GM18511 (cell line): ENCODE results near the gene KLK8.

Experiments used
- ATAC-seq: cut with Tn5 transposase; IDR thresholded peaks from one replicate; pipeline ENCODE4 v1.9.1; 2021; ENCODE audit warnings: mild to moderate bottlenecking, moderate library complexity; ENCODE audit not compliant: unreplicated experiment

Gene KLK8, protein sequence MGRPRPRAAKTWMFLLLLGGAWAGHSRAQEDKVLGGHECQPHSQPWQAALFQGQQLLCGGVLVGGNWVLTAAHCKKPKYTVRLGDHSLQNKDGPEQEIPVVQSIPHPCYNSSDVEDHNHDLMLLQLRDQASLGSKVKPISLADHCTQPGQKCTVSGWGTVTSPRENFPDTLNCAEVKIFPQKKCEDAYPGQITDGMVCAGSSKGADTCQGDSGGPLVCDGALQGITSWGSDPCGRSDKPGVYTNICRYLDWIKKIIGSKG

DNA sequence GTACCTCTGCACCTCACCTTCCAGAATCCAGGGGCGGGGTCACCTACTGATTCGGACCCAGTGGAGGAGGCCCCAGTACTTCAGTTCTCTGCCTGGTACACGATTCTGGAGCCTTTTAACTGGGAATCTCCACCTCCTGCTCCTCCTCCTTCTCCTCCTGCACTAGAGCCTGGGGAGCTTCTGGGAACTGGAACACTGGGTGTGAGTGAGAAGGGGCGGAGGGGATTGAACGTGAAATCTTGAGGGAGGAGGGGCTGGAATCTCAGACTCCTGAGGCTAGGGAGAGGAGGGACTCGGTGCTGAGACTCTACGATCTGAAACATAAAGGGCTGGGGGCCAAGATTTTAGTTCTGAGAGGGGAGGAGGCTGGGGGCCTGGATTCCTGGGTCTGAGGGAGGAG is at the start of gene KLK8:
Gene KLK8 (minus strand): TSS at position 90 of the 400 bp plus-strand sequence. CDS start 437 bp downstream, outside the sequence.
- no peak for ATAC-seq

DNA sequence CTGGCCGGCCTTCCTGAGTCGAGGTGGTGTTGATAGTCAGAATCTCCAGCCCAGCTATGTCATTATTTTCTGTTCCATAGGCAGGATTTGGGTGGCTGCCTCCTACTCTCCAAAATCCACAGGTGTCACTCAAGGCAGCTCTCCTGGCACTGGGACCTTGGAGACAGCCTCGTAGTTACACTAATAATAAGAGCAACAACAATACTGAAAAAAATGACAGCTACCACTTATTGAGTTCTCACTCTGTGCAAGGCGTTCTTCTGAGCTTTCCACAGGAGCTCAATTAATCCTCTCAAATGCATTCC is 45.6 kb upstream of the KLK8 start:
- no peak for ATAC-seq

DNA sequence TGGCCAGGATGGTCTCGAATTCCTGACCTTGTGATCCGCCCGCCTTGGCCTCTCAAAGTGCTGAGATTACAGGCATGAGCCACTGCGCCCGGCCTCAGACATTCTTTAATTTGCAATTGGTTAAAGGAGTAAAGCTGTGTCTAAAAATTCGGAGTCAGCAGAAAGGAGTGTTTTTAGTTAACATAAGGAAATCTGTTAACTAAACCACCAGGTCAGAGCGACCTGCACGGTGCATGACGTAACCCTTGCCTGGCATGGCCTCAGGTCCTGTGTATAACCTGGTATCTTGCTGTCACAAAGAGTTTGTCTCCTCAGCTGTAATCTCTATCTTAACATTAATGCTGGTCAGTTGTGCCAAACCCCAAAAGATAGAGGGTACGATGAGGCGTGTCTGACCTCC is 42.9 kb upstream of the KLK8 start:
- ATAC-seq, result no peak

DNA sequence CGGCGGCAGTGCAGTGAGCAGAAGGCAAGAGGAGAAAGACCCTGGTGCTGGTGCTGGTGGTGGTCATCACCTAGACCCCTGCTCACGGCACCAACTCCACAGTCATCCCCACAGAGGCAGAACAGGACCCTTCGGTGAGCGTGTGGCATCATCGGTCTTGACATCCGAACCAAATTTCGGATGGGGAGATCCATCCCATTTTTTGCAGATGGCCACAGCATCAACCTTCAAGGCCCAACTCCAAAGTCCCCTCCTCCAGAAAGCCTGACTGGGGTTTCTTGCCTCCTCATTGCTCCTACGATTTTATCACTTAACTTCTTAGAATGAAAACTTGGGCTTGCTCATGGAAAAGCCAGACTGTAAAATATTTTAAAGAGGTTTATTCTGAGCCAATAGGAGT is 42.1 kb upstream of the KLK8 start:
- ATAC-seq, result no peak

DNA sequence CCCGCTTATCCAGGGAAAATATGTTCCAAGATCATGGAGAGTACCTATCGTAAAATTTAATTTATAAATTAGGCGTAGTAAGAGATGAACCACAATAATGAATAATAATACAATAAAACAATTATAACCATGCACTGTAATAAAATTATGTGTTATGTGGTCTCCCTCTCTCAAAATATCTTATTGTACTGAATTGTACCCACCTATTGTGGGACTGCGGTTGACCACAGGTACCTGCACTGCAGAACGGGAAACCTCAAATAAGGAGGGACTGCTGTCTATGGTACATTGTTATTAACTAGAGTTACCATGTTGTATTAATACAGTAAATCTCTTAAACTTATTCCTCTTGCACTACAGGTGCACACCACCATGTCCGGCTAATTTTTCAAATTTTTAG is 38.7 kb upstream of the KLK8 start:
- no peak for ATAC-seq

DNA sequence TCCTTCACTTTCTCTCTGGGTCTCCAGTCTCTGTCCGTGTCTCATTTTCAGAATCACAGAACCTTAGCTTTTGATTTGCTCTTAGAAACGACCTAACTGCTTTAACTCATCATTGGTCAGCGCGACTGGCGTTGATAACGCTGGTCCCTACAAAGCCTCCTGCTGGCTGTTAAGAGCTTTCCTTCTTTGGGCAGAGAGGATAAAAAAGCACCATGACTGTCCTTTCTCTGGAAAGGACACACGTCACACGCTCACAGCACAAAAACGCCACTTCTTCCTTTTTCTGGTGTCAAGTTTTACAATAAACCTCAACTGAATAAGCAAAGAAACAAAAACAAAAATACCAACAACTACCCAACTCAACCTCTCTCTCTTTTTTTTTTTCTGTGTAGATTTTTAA is 35.1 kb upstream of the KLK8 start:
- no peak for ATAC-seq

DNA sequence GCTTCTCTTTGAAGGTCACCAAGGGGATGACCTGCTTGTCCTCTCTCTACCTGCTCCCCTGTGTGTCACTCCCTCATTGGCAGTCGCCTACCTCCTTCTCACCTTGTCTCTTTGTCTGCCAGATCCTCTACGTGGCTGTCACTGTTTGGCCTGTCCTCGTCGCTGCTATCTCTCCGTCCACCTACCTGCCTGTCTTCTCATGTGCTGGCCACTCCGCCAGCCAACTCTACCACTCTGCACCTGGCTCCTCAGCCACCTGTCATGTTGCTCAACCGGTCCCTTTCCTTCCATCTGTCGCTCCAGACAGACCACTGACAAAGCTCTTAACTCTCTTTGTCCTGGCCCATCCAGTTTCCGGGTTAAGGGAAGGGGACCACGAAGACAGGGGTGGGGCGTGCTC is 33.3 kb upstream of the KLK8 start, which contains the start of gene KLK12:
Gene KLK12 (minus strand): TSS at position 299 of the 400 bp plus-strand sequence. CDS start 381 bp downstream, outside the sequence.
- no peak for ATAC-seq

DNA sequence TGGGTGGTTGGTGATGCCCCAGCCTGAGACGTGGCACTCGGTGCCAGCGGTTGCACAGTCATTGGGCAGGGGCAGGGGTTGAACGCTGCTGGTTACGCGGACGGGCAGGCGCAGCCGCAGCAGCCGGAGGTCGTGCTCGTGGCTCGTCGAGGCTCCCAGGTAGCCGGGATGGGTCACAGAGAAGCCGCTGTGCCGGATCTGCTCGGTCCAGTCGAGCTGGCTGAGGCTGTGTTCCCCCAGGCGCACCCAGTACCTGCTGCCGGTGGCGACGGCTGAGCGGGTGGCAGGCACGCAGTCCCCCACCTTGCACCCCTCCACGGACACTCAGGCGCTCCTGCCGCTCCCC is 30.4 kb upstream of the KLK8 start:
- no peak for ATAC-seq

DNA sequence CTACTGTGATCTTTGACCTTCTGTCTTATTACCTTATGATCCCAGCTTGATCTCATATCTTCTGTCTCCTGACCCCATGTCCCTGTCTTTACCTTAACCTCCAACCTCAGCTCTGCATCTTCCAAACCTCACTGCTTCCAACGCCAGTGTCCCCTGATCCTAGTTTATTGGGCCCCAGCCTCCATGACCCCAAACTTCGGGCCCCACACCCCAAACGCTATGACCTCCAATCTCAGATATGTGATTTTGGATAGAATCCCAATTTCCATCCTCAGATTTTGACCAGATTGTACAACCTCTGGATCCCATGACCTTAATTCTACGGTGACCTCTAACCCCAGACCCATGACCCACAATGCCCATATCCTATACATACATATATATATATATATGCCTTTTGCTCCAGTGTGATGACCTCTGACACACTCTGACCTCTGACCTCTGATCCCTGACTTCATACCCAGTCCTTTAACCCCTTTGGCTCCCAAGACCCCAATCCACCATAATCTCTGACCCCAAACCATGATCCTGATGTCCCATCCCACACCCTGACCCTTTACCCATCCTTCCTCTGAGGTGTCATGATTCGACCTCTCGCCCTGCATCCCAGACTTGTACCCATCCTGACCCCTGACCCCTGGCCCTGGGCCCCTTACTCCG is 29.9 kb upstream of the KLK8 start:
- ATAC-seq, result no peak

DNA sequence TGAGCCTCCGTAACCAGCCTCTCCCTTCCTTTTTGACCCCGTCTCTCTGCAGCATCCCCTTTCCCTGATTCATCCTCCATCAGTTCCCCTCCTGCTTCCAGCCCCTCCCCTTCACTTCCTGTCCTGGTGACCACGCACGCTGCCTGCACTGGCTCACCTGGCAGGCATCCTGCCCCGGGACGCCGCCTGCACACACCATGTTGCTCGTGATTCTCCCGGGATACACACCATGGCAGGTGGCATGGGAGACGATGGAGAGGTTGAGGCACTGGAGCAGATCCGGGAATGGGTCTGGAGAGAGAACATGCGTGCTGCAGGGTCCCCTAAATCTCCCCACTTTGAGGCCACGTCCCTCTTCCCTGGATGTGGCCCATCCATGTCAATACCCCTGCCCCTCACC is 29.2 kb upstream of the KLK8 start:
- ATAC-seq, result no peak

DNA sequence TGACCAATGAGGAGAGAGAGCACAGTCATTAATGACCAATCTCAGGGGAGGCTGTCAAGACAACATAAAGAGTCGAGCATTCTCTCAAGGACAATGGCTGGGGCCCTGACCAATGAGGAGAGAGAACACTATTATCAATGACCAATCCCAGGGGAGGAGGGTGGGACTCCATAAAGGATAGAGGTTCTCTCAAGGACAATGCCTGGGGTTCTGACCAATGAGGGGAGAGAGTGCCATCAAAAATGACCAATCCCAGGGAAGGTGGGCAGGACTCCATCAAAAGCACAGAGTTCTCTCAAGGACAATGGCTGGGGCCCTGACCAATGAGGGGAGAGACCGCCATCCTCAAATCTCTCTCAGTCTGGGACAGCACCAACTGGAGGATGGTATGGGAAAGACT is 28.3 kb upstream of the KLK8 start:
- no peak for ATAC-seq

DNA sequence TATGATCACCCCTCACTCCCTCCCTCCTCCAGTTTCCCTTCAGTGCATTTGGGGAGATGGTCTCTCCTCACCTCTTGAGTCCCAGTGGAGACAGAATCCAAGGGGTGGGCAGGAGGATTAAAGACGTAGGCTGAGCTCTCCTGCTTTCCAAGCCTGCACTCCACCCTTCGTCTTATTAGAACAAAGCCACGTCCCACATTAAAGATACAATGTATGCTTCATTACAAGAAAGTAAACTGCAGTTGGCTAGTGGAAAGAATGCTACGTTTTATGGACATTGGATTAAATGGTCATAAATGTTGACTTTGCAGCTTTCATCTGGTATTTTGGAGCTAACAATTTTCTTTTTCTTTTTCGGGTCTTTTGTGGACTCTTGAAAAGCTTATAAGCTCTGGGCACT is 26.5 kb upstream of the KLK8 start:
- ATAC-seq, result no peak

DNA sequence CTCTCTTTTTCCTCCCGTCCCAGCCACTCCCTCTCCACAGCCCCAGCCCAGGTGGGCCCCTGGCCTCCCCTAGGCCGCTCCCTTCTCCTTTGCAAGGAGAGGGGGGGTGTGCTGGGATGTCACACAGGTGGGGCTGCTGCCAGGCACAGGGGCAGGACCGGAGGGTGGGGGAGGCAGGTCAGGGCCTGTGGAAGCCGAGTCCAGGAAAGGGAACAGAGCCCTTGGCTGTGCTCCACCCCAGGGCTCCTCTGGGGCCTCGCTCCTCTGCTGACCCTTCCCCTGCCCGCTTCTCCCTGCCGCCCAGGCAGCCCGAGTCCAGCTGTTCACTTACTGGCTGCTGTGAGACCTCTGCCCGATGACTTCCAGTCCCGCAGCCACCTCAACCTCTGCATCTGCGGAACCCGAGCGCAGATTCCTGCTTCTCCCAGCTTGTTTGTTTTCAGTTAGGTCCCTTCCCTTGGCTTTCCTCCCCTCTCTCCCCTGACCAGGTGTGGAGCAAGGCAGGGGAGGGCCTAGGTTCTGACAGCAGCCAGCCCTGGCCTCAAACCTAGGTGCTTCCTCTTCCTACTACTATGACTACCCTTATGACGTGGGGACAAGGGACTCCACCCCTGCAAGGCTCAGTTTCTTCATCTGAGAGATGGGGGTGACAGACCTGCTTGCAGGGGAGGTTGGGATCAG is 25.9 kb upstream of the KLK8 start:
- no peak for ATAC-seq

DNA sequence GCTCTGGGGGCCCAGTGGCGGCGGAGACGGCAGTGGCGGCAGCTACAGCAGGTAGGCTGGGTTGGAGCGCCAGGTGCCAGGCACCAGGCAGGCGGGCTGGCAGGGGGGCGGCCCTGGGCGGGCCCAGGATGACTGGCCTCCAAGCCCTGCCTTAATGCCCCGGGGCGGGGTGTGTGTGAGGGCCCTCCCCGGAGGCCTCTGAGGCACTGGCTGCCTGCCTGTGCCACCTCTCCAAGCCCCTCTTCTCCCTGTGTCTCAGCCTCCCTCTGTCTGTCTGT is 25.1 kb upstream of the KLK8 start, which contains the start of gene KLK11:
Gene KLK11 (minus strand): TSS at position 63 of the 278 bp plus-strand sequence. CDS start 985 bp downstream, outside the sequence.
- no peak for ATAC-seq

DNA sequence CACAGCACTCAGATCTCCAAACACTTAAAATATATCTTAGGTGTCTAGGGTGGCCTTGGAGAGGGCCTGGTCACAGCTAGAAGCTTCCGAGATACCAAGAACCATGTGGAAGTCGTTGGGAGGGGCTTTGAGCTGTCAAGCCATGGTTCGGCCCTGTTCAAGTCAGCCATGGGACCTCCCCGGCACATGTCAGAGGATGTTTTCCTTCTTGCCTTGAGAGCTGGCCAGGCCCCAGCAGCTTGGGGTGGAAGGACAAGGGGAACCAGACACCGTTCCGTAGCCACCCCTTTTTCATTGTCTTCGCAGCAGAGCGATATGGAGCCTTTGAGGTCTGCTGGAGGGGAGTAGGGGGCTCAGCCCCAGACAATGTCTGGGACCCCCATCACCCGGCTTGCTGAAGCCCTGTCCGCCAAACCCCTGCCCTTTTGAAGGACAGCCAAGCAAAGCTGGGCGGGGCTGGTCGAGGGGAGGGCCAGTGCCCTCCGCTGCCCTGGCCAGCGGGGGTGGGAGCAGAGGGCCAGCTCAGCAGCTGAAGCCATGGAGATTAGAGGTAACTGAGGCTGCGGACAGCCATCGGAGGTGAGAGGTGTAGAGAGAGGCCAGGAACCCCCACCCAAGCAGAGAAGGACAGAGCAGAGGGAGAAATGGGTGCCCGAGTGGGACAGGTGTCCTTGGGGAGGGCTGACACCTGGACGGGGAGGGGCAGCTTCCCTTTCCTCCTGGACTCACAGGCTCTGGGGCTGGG is 24.6 kb upstream of the KLK8 start:
- ATAC-seq, result no peak

DNA sequence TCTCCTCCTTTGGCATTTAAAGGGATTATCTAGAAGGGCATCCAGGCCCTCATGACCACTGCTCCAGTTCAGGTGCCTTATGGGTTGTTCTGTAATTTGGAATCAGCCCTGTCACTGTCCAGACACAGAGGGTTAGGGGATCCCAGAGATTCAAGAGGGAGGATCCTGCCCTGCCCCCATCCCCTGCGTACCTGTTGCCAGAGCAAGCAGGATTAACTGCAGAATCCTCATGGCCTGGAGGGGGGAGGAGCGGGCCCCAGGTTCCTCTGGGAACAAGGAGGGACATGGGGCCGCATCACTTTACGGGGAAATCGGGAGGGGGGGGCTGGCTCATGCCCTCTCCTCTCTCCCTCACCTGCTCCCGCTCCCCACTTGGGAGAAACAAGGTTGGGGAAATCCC is 24.0 kb upstream of the KLK8 start:
- no peak for ATAC-seq

DNA sequence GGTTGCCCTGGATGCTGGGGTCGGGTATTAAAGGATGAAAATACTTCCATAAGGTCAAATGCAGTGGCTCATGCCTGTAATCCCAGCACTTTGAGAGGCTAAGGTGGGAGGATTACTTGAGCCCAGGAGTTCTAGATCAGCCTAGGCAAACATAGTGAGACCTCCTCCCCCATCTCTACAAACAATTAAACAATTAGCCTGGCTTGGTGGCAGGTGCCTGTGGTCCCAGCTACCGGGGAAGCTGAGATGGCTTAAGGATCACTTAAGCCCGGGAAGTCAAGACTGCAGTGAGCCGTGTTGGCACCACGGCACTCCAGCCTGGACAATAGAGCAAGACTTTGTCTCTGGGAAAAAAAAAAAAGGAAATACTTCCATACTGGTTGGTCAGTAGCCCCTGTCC is 23.5 kb upstream of the KLK8 start:
- ATAC-seq, result no peak

DNA sequence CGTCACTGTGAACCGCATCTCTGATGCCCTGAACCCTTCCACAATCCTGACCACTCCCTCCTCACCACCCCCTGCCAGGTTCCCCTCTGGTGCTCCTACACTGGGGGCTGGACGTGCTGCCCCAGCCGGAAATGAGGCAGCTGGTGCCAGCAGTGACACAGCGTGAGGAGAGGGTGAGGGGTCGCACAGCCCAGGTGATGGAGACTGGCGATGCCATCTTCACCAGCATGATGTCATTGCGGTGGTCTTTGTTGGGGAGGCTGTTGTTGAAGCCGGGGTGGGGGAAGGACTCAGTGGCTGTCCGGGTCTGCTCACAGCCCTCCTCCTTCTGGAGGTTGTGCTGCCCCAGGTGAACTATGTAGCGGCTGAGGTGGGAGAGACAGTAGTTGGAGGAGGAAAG is 22.5 kb upstream of the KLK8 start:
- ATAC-seq, result no peak

DNA sequence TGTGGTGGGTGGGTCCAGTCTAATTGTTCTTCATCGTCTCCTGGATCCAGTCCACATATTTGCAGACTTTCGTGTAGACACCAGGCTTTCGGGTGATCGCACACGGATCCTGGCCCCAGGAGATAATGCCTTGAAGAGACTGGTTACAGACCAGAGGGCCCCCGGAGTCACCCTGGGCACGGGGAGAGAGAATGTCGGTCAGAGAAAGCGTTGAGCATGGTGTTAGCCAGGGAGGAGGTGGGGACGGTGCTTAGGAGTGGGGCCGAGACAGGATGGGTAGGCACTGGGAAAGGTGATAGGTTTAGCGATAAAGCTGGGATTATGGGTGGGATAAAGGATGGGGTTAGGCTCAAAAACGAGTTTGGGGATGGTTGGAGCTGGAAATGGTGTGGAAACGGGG is 21.1 kb upstream of the KLK8 start:
- ATAC-seq, result no peak

DNA sequence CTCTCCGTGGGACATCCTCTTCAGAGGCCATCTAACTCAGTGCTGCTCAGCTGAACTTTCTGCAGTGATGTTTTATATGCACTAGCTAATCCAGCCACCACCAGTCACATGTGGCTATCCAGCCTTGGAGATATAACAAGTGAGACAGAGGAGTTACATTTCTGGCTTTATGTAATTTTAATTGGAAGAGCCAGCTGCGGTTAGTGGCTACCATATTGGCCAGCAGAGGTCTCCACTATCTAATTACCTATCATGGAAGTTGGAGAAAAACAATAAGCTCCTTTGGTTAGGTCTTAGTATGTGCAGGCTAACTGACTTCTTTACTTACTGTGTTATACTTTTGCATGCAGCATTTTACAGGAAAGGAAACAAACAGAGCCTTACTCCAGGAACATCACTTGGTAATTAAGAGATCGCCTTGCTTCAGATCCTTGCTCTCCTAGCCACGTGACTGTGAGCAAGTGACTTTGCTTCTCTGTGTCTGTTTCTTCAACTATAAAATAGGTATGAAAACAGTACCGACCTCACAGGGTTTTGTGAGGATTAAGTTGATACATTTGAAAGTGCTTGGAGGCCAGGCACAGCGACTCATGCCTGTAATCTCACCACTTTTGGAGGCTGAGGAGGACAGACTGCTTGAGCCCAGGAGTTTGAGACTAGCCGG is 19.7 kb upstream of the KLK8 start:
- ATAC-seq, result no peak

DNA sequence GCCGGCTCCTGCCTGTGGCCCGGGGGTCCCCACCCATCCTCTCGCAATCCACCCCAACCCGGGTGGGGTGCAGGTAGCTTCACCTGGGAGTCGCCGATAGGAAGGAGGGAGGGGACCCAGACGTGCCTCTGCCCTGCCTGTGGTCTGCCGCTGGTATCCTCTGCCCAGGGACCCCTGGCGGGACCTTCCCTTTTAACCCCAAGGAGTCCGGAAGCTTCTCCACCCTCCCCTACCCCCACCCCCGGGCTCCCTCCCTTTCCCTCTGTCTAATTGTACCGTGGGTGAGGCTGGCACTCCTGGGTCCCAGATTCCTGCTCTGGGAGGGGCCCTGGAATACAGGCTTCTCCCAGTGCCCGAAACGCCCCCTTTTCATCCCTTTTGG is 18.1 kb upstream of the KLK8 start, which contains the start of gene KLK10:
Gene KLK10 (minus strand): TSS at position 166 of the 382 bp plus-strand sequence. CDS start 579 bp downstream, outside the sequence.
- no peak for ATAC-seq
